ENCODE data around the gene RLN2.

DNA sequence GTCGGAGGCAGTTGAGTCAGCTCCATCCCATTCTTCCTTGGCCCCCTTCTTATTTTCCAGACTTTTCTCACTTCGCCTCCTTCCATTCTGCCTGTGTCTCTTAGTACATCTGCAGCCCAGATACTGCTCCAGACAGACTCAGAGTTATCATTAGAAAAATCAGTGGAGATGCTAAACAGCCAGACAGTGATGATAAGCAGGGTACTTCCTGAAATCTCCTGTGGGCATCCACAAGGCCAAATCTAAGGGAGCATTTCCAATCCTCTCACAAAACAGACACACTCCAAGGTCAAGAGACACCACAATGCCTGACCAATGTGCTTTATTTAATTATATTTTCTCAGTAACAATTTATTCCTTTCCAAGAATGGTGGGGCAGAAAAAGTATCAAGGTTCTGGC lies 49.7 kb upstream of the RLN2 start:
- TF ChIP-seq, protein P1, sequence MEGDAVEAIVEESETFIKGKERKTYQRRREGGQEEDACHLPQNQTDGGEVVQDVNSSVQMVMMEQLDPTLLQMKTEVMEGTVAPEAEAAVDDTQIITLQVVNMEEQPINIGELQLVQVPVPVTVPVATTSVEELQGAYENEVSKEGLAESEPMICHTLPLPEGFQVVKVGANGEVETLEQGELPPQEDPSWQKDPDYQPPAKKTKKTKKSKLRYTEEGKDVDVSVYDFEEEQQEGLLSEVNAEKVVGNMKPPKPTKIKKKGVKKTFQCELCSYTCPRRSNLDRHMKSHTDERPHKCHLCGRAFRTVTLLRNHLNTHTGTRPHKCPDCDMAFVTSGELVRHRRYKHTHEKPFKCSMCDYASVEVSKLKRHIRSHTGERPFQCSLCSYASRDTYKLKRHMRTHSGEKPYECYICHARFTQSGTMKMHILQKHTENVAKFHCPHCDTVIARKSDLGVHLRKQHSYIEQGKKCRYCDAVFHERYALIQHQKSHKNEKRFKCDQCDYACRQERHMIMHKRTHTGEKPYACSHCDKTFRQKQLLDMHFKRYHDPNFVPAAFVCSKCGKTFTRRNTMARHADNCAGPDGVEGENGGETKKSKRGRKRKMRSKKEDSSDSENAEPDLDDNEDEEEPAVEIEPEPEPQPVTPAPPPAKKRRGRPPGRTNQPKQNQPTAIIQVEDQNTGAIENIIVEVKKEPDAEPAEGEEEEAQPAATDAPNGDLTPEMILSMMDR (IDR thresholded peaks at IDR 0.05), result no peak
- no peak for TF ChIP-seq POLR2A (IDR thresholded peaks at IDR 0.05)
